ENCODE results near the gene KIF20B. TPM values are rescaled to one million over a fixed set of nuclear protein-coding genes. Genes with fewer than 3 reads are reported as not detected.
"Not testable (repeated sequence)": the region's sequence is repeated elsewhere in the genome, so short reads cannot be mapped to it uniquely, and the experiment has no call there.

Gene KIF20B
- total RNA-seq, 1 donor from 2014 or later = 71.5 TPM

DNA sequence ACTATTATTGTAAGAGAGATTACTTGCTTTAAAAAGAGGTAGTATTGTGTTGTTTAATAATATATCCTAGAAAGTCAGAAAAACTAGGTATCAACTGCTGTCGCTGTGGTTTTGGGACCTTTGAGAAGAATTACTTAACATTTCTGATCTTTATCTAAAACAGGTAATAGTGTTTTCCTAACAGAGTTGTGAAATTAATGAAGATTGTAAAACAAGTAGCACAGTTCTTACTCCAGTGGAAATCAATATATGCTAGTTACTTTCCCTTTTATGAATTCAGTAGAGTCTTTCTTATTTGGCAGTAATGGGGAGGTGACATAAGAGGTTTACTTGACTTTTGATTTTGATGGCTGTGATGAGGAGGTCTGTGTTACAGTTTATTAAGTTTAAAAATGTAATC lies 58.1 kb downstream of the KIF20B start:
- no peaks in the 10 kb centered on the region for H3K4me1 Mint-ChIP-seq
- no peaks in the 10 kb centered on the region for H3K9me3 Mint-ChIP-seq
- Histone ChIP-seq H3F3A (ENCODE audit: low read depth) (no peaks in the 10 kb centered on the region), H3K36me3 (peaks cover 32% of the 10 kb centered on the region), H3K79me2 (ENCODE audit: low read depth) (no peaks in the 10 kb centered on the region), H3K9ac (no peak overlapping the region), H3K9me3 (ENCODE audit: low read depth) (no peaks in the 10 kb centered on the region), H4K20me1 (ENCODE audit: low read depth) (no peaks in the 10 kb centered on the region), H3K4me1 (no peaks in the 10 kb centered on the region), H3K27me3 (no peaks in the 10 kb centered on the region), H3K27ac (no peak overlapping the region), H2AFZ (replicated peaks) (no peak overlapping the region), H3K4me2 (no peak overlapping the region), H3K4me3 (no peak overlapping the region)
- DNase-seq (ENCODE audit: low spot score) = no peak
- peaks cover 28% of the 10 kb centered on the region for H3K36me3 Mint-ChIP-seq
- H3K27me3 Mint-ChIP-seq (ENCODE audit: insufficient read depth, low read depth) = no peaks in the 10 kb centered on the region
- no peak overlapping the region for H3K27ac Mint-ChIP-seq
- no peak overlapping the region for H3K4me3 Mint-ChIP-seq
- TF ChIP-seq EZH2phosphoT487 (IDR thresholded peaks at IDR 0.05) (no peak), EZH2 (IDR thresholded peaks at IDR 0.05) (no peak)
- TF ChIP-seq, protein P1, sequence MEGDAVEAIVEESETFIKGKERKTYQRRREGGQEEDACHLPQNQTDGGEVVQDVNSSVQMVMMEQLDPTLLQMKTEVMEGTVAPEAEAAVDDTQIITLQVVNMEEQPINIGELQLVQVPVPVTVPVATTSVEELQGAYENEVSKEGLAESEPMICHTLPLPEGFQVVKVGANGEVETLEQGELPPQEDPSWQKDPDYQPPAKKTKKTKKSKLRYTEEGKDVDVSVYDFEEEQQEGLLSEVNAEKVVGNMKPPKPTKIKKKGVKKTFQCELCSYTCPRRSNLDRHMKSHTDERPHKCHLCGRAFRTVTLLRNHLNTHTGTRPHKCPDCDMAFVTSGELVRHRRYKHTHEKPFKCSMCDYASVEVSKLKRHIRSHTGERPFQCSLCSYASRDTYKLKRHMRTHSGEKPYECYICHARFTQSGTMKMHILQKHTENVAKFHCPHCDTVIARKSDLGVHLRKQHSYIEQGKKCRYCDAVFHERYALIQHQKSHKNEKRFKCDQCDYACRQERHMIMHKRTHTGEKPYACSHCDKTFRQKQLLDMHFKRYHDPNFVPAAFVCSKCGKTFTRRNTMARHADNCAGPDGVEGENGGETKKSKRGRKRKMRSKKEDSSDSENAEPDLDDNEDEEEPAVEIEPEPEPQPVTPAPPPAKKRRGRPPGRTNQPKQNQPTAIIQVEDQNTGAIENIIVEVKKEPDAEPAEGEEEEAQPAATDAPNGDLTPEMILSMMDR (IDR thresholded peaks at IDR 0.05) = no peak

- not testable (repeated sequence) for H3K79me2 ChIP-seq (ENCODE audit: low read depth); DNase-seq (ENCODE audit: low spot score); H3K9me3 ChIP-seq (ENCODE audit: low read depth); H3K4me3 ChIP-seq; H3F3A ChIP-seq (ENCODE audit: low read depth); H4K20me1 ChIP-seq (ENCODE audit: low read depth); H3K4me3 Mint-ChIP-seq; H2AFZ ChIP-seq (replicated peaks); H3K9ac ChIP-seq; H3K4me2 ChIP-seq; H3K4me1 Mint-ChIP-seq; H3K27ac ChIP-seq; H3K4me1 ChIP-seq; H3K9me3 Mint-ChIP-seq; H3K27ac Mint-ChIP-seq; H3K27me3 ChIP-seq; H3K27me3 Mint-ChIP-seq (ENCODE audit: insufficient read depth, low read depth)
- peaks cover 39% of the 10 kb centered on the region for H3K36me3 ChIP-seq
- peaks cover 32% of the 10 kb centered on the region for H3K36me3 Mint-ChIP-seq
Measured at GRCh38 chr10:89763671-89764070, 62.3 kb downstream of the KIF20B start.

- no peak overlapping the region for H3K4me3 ChIP-seq
- H3K36me3 Mint-ChIP-seq = peaks cover 34% of the 10 kb centered on the region
- H3K4me1 ChIP-seq = no peaks in the 10 kb centered on the region
- H3K9ac ChIP-seq = no peak overlapping the region
- no peak overlapping the region for H3K27ac Mint-ChIP-seq
- no peaks in the 10 kb centered on the region for H4K20me1 ChIP-seq (ENCODE audit: low read depth)
- no peaks in the 10 kb centered on the region for H3F3A ChIP-seq (ENCODE audit: low read depth)
- H3K9me3 ChIP-seq (ENCODE audit: low read depth) = no peaks in the 10 kb centered on the region
- H3K36me3 ChIP-seq = peaks cover 38% of the 10 kb centered on the region
- H3K4me3 Mint-ChIP-seq = no peak overlapping the region
- H3K4me1 Mint-ChIP-seq = no peaks in the 10 kb centered on the region
- H3K4me2 ChIP-seq = no peak overlapping the region
- H3K9me3 Mint-ChIP-seq = peaks cover 7% of the 10 kb centered on the region
- no peak overlapping the region for H2AFZ ChIP-seq (replicated peaks)
- TF ChIP-seq, protein P1 (IDR thresholded peaks at IDR 0.05) = no peak
- TF ChIP-seq EZH2phosphoT487 (IDR thresholded peaks at IDR 0.05) (no peak), EZH2 (IDR thresholded peaks at IDR 0.05) (no peak)
- no peaks in the 10 kb centered on the region for H3K79me2 ChIP-seq (ENCODE audit: low read depth)
- no peak overlapping the region for H3K27ac ChIP-seq
- H3K27me3 Mint-ChIP-seq (ENCODE audit: insufficient read depth, low read depth) = no peaks in the 10 kb centered on the region
- H3K27me3 ChIP-seq = no peaks in the 10 kb centered on the region
- no peak for DNase-seq (ENCODE audit: low spot score)
Measured at GRCh38 chr10:89771684-89772083, 70.3 kb downstream of the KIF20B start.

- no peaks in the 10 kb centered on the region for H4K20me1 ChIP-seq (ENCODE audit: low read depth)
- no peak for DNase-seq (ENCODE audit: low spot score)
- peaks cover 44% of the 10 kb centered on the region for H3K36me3 Mint-ChIP-seq
- no peaks in the 10 kb centered on the region for H3K9me3 ChIP-seq (ENCODE audit: low read depth)
- H3K27me3 Mint-ChIP-seq (ENCODE audit: insufficient read depth, low read depth) = no peaks in the 10 kb centered on the region
- no peak for TF ChIP-seq EZH2 (IDR thresholded peaks at IDR 0.05)
- TF ChIP-seq, protein P1 (IDR thresholded peaks at IDR 0.05) = no peak
- TF ChIP-seq EZH2phosphoT487 (IDR thresholded peaks at IDR 0.05) = no peak
- H3K4me3 Mint-ChIP-seq = no peak overlapping the region
- no peak overlapping the region for H3K4me2 ChIP-seq
- H3K9ac ChIP-seq = no peak overlapping the region
- no peaks in the 10 kb centered on the region for H3K27me3 ChIP-seq
- H3K4me3 ChIP-seq = no peak overlapping the region
- peaks cover 7% of the 10 kb centered on the region for H3K9me3 Mint-ChIP-seq
- no peak overlapping the region for H2AFZ ChIP-seq (replicated peaks)
- H3K27ac Mint-ChIP-seq = no peak overlapping the region
- no peaks in the 10 kb centered on the region for H3K4me1 ChIP-seq
- no peaks in the 10 kb centered on the region for H3K79me2 ChIP-seq (ENCODE audit: low read depth)
- H3K27ac ChIP-seq = no peak overlapping the region
- H3K4me1 Mint-ChIP-seq = no peaks in the 10 kb centered on the region
- H3K36me3 ChIP-seq = peaks cover 34% of the 10 kb centered on the region
- H3F3A ChIP-seq (ENCODE audit: low read depth) = no peaks in the 10 kb centered on the region
Measured at GRCh38 chr10:89773081-89773480, 71.7 kb downstream of the KIF20B start.

All from neural progenitor cell (in vitro differentiated cells).